Activated CD4-positive, alpha-beta T cell treated with anti-CD3 and anti-CD28 coated beads, Interleukin-2, amount 50 U/mL, for 1 hour (primary cell): ENCODE results near the gene CCDC88A.
"Not testable (repeated sequence)": the region's sequence is repeated elsewhere in the genome, so short reads cannot be mapped to it uniquely, and the experiment has no call there.

ENCODE experiments used
- DNase-seq: peaks from one replicate; pipeline ENCODE4 v3.0.0-alpha.2; 2020

Gene CCDC88A

DNA sequence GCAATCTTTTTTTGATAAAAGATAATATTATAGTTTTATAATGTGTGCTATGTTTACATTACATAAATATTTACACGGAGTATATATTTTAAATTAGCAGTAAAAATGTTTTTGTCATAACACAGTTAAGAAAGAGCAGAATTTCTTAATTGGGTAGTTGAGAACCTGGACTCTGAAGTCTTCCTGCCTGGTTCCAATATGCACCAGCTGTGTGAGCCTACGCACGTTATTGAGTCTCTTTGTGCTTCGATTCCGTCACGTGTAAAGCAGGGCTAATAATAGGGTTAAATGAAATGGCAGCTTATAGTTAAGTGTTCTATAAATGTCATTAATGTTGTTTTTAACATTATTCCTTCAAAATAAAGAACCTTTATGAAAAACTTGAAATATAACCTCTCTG lies 1.2 kb upstream of the CCDC88A start:
- DNase-seq, result no peak

DNA sequence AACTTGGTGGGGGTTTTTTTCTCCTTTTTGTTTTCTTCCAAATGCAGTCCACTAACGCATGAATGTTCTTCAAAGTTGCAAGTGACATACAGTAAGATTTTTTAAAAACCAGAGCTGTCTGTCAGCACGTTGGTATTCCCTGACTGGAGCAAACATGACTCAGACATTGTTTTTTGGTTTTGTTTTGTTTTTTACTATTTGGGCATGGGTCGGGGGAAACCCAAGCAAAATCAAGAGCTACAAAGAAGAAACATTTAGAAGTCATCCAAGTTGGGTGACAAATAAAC lies 726 bp upstream of the CCDC88A start:
- no peak for DNase-seq

DNA sequence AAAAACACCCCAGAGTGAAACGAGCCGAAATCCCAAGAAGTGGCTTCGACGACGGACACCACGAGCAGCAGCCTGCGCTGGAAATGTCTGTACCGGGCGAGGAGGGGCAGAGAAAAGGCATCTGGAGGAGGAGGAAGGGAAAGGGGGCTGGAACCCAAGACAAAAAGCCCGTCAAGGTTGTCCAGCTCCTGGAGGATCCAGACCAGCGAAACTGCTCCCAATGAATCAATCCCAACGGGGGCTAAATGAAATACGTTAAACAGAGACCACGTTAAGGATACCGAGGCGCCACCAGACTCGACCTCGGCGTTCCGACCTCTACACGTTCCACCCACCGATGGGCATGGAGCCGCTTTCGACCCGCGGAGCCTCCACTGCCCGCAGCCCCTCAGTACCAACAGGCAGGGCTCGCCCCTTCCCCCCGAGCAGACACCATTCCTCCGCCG lies 400 bp downstream of the CCDC88A start:
- DNase-seq, result peak; percentile 6

DNA sequence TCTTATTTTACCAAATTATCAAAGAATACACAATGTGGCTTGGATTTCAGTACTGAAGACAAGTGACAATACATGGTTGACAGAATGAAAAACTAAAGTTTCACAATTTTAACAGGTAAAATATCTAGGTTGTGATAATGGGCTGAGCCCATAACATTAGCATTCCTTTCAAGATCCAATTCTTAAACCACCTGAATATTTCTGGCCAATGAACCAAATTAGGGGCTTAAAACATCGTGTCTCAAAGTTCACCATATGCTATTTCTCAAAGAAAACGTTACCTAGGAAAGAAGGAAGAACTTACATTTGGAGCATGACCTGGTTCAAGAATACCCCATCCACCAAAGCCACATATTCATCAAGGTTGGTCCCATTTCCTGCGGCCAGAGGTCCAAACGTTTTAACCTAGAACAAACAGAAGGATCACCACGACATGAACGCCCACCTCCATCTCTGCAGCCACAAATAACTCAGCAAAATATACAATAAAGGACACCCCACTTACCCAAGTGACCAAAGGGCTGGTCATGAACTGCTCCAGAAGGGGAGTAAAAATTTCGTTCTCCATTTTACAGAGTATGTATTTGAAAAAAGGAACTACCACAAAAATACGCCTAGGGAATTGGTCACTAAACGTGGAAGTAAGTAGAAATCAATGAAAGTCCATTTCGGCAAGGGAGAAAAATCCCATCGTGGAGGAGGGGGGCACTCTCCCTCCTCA lies 984 bp downstream of the CCDC88A start:
- no peak for DNase-seq

DNA sequence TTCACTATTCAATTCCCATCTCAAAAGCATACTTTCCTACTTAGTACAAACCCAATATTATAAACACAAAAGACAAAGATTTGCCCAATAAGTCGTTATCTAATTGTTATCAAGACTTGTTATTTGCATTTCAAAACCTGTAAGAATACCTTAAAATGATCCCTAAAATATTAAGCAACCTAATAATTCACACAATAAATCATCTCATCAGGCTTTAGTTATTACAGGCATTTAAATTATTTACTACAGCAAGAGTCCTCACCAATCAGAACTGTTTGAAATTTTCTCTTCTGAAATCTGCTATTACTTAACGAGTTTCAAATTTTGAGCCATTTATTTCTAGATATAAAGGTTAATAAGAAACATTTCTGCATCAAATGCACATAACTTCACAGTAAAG lies 1.6 kb downstream of the CCDC88A start:
- no peak for DNase-seq

DNA sequence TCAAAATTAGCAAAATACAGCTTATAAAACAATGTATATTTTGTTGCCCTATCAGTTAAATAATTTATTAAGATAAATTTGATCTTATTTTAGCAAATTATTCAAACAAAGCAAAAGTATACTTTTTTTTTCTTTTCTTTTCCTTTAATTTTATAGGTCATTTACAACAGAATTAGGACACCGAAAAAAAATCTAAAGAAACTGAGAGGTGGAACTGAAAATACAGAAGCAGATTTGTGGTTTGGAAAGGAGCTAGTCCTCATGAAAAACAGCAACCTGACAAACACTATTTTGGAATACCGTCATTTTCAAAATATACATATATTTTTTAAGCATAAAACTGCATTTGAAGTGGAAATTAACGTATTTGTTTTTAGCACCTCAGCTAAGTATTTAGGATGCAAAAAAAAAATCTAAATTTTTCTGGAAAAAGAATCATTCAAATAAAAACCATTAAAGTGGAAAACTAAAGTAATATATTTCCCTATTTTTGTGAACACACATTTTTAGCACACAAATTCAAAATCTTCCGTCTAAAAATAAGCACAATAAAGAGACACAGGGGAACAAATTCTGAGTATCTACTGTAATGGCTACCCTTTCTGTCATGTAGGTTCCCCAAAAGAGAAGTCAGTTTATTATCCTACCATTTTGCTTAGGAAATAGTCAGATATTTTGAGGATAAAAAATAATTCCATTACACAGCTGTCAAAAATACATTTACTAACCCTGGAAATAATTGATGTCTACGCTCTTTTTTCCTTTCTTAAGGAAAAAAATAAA lies 2.7 kb downstream of the CCDC88A start:
- DNase-seq, result no peak

DNA sequence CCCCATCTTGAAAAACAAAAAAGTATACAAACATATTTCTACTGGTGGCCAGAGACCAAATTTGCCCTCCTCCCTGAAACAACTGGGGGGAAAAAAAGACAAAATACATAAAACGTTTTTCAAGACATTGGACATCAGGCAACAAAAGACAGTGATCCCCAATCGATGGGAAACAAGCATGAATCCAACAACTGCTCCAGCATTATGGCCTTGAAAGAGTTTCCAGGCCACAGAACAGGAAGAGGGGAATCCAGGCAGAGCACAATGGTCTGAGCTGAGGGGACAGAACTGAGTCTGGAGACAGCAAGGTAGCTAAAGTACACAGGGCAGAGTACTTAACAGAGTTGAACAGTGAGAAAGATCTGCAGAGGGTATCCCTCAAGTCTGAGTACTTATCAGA lies 4.4 kb downstream of the CCDC88A start:
- DNase-seq, result no peak

DNA sequence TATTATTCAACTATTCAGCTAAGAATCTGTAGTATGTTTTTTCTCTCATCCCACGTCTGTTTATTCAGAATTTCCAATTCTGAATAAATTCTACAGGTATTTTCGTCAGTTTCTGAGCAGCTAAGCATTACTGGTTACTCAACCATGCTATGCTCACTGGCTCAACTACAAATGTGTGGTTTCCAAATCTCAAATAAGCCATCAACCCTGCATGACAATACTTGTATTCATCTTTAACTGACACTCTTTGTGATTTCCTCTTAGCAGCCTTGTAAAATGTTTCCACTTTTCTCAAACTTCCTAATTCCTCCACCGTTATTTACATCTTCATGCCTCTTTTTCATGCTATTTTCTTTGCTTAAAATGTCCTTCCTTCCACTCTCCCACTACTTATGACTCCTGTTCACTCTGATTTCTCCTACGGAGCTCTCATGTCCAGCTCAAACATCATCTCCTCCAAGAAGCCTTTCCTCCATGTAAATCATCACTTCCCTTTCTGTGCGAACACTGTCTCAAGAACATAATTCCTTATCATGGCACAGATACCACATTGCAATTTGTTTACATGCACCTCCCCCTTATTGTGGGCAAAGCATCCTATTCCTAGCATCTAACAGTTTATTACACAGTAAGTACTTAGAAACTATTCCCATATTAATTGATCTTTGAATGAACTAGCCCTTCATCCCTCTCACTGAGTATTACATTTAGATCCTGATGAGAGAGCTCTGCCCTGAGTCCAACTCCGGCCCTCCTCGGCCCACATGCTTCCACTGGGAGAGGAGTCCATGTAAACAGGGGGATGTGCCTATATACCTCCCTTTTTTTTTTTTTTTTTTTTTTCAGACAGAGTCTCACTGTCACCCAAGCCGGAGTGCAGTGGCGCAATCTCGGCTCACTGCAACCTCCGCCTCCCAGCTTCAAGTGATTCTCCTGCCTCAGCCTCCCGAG lies 10.5 kb downstream of the CCDC88A start:
- DNase-seq, result no peak

DNA sequence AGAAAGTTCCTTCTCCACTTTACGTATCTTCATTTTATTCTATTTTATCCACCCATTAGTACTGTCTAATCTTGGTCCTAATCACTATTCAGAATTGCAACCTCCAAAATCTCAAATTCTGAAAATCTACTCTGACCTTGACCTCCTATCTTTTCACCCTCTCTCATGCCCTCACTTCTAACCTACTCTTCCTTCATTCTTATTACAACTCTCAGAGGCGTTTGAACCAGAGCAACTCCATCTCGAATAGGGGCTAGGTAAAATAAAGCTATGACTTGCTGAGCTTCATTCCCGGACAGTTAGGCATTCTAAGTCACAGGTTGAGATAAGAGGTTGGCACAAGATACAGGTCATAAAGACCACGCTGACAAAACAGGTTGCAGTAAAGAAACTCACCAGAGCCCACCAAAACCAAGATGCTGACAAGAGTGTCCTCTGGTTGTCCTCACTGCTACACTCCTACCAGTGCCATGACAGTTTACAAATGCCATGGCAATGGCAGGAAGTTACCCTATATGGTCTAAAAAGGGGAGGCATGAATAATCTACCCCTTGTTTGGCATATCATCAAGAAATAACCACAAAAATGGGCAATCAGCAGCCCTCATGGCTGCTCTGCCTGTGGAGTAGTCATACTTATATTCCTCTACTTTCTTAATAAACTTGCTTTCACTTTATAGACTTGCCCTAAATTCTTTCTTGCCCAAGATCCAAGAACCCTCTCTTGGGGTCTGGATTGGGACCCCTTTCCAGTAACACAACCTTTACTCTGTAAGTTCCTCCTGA lies 11.4 kb downstream of the CCDC88A start:
- DNase-seq, result no peak

DNA sequence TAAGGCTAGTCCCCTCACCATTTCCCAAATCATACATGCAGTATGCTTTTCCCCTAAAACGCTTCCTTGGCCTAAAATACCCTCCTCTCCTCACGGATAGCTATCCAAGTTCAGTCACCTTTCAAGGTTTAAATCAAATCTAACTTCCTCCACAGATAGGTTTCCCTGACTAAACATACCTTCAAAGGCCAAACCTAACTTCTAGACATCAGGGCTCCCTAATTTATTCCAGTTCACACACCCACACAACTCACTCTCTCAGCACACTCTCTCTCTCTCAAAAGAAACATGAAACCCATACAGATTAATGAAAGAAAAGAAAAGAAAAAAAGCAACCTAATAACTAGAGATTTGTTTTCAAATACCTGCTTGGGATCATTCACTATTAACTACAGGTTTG lies 14.5 kb downstream of the CCDC88A start:
- no peak for DNase-seq

DNA sequence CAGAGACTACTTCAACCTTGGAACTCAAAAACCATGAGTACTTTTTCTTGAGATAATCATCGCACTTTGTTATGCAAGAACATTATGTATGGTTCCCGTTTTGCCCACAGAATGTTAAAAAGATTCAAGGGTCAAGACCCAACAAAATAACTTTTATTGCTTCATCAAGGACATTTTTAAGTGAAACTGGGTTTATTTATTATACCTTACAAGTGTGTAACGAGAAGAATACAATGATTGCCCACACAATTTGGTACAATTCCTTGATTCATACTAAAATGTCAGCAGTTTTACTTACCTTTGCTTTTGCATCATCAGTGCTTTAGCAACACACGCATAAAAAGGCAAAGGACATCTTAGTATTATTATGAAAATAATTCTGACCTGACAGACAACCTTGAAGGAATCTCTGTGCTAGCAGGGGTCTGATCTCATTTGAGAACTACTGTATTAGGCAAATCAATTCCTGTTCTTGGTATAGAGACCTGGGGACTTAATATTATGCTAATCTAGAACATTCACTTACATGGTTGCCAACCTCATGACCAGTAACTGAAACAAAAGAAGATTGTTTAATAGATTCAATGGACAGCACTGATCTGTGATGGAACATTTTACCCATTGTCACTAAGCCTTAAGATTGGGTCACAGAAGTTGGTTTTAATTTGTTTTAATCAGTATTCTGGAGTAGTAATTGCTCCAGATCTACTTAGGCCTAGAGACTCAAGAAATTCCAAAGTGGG lies 16.2 kb downstream of the CCDC88A start:
- DNase-seq, result no peak

DNA sequence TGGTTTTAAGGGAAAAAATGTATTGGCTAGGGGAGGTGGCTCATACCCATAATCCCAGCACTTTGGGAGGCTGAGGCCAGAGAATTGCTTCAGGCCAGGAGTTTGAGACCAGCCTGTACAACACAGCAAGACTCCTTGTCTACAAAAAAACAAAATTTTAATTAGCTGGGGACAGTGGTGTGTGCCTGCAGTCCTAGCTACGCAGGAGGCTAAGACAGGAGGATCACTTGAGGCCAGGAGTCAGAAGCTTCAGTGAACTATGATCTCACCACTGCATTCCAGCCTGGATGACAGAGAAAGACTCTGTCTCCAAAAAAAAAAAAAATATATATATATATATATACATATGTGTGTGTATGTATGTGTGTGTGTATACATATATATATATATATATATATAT lies 18.5 kb downstream of the CCDC88A start:
- no peak for DNase-seq

DNA sequence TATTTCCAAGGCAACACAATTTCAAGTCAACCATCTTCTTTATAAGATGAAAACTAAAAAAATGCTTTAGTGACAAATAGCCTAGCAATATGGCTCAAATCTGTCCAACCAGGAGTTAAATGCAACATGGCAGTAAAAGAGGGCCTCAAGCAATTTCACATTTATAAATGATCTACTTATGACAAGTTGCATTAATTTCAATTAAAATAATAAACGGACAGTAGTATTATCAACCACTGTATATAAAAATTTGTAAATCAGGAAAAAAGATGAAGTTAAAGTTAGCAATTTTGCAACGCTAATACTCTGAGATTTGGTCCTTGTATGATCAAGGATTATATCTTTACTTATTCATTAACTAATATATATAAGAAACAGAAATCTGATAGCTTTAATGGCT lies 19.3 kb downstream of the CCDC88A start:
- no peak for DNase-seq

DNA sequence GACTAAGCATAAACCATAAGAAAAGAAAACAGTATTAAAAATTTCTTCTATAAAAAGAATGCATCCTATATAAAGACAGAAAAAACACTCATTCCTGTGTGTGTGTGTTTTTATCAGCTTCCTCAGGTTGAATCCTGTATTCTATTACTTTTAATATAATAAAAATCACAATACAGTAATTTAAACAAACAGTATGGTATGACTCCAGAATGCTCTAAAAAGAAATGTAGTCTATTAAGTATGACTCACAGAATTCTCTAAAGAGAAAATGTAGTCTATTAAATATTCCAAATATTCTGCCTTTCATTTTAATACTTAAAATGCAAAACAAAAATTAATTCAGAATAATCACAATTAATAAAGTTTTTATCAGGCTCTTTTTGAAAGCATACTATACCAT lies 19.8 kb downstream of the CCDC88A start:
- no peak for DNase-seq

DNA sequence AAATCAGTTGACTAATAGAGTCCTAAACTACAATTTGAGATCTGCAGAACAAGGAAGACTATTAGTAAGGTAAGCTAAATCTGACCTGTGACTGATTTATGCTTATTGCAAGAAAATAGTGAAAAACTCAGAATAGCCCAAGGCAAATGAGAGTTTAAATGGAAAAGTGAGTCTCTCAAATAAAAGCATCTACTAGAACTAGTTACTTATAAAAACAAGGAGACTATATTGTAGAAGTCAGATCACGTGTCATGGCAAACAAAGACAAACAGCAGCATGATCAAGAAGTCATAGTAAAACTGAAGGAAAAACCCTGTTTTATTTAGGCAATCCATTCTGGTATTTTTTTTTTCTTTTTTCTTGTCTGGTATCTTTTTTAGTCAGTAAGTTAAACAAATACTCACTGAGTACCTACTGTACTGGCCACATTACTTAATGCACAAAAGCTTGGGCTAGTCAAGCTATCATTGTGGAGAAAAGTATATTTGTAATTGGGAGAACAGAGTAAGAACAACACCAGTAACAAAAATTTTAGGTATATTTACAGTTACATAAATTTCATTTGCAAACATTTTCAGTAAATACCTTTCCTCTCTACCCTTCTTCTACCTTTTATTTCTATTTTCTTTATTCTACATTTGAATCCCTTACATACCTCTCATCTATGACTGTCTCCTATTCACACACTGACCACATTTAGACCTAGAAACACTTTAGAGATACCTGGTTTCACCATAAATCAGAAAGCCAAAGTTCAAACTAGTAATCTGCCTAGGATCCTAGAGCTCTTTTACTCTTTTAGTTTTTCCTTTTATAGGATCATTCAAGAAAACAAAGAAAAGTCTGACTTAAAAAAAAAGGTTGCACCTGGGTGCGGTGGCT lies 23.7 kb downstream of the CCDC88A start:
- no peak for DNase-seq

DNA sequence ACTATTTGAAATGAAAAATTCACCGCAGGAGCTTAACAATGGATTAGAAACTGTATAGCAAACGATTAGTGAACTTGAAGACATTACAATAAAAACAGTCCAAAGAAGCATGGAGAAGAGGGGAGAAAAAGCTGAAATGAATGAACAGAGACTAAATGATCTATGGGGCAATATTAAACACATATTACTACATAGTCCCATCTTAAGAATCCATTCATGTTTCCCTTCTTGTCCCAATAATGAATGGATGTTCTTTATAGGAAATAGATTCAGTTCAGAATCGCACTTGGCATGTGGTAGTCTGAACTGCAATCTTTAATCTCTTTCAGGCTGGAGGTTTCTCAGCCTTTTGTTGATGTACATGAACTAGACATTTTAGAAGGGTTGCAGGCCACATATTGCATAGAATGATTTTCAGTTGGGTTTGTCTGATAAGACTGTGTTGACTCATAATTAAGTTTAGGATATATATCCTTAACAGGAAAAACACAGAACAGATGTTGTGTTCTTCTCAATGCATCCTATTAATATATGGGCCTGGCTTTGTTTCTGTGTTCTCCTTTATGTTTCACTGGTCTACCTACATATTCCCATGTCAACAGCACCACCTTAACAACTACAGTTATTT lies 27.9 kb downstream of the CCDC88A start:
- no peak for DNase-seq

DNA sequence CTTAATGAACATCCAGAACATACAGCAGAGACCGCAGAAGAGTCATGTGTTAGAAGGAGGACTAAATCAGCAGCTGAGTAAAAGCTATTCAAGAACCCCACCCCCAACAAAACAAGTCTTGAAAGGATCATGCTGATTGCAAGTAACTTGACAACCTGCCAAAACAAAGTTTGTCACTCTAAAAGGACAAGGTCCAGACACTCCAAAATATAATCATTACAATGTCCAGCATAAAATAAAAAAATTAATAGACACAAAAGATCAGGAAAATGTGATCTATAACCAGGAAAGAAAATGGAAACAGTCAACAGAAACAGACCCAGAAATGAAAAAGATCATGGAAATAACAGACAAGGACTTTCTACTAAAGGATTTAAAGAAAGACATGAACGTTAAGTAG lies 28.5 kb downstream of the CCDC88A start:
- DNase-seq, result no peak

DNA sequence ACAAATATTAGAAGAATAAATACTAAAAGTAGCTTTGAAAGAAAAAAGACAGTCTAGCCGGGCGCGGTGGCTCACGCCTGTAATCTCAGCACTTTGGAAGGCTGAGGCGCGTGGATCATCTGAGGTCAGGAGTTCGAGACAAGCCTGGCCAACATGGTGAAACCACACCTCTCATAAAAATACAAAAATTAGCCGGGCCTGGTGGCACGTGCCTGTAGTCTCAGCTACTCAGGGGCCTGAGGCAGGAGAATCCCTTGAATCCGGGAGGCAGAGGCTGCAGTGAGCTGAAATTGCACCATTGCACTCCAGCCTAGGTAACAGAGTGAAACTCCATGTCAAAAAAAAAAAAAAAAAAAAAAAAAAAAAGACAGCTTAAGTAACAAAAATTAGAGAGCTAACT lies 34.1 kb downstream of the CCDC88A start:
- DNase-seq, result not testable (repeated sequence)

DNA sequence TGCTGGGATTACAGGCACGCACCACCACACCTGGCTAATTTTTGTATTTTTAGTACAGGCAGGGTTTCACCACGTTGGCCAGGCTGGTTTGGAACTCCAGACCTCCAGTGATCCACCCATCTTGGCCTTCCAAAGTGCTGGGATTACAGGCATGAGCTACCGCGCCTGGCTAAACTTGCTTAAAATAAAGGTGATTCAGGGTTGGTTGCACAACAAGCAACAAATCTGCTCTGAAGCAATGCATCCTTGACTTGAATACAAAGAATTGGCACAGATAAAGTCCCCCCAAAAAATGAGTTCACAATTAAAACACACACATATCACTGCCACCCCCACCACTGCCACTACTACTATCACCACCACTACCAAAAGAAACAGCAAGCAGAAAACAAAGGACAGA lies 34.9 kb downstream of the CCDC88A start:
- no peak for DNase-seq

DNA sequence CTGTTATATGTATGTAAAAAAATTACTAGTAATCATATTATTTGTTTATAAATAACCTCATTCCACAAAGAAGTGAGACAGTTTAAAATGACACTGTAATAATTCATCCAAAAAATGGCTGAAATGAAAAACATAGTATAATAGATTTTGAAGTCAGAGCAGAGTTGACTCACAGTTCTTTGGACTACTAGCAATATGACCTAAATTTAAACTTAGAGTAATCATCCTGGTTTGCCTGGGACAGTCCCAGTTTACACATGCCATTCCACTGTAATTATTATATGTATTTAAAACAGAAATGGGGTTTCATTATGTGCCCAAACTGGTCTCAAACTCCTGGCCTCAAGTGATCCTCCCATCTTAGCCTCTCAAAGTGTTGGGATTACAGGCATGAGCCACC lies 48.3 kb downstream of the CCDC88A start:
- no peak for DNase-seq

DNA sequence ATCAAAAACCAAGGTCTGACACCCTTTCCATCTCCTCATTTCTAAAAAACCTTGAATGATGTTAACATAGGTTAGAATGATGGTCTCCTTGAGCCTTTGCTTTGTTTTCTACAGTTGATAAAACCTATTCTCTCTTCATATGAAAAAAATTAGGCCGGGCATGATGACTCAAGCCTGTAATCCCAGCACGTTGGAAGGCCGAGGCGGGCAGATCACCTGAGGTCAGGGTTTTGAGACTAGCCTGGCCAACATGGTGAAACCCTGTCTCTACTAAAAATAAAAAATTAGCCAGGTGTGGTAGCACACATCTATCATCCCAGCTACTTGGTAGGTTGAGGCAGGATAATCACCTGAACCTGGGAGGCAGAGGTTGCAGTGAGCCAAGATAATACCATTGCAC lies 49.4 kb downstream of the CCDC88A start:
- no peak for DNase-seq
